Neuronal stem cell (in vitro differentiated cells): ENCODE measurements around the gene PCGF1.

Source experiments
- DNase-seq: peaks from one replicate; pipeline ENCODE4 v3.0.0-alpha.2; 2013; ENCODE audit warnings: low spot score
- H2AFZ ChIP-seq: one replicate; pipeline ENCODE4 v1.6.1; 2013; ENCODE audit warnings: mild to moderate bottlenecking, low read length, inconsistent platforms
- H2AK5ac ChIP-seq: 2 replicates; pipeline ENCODE4 v1.6.1; 2013; ENCODE audit warnings: low read depth, mild to moderate bottlenecking, inconsistent platforms, low read length, moderate library complexity, mixed read lengths
- H2BK120ac ChIP-seq: 2 replicates; pipeline ENCODE4 v1.6.1; 2013; ENCODE audit warnings: low read depth, mild to moderate bottlenecking, inconsistent platforms, low read length, moderate library complexity, mixed read lengths
- H2BK12ac ChIP-seq: one replicate; pipeline ENCODE4 v1.6.1; 2013; ENCODE audit warnings: low read length, inconsistent platforms
- H2BK15ac ChIP-seq: 2 replicates; pipeline ENCODE4 v1.6.1; 2013; ENCODE audit warnings: mild to moderate bottlenecking, low read length, inconsistent platforms, mixed read lengths
- H2BK5ac ChIP-seq: one replicate; pipeline ENCODE4 v1.6.1; 2013; ENCODE audit warnings: inconsistent platforms, mild to moderate bottlenecking, low read length, moderate library complexity
- H3K14ac ChIP-seq: one replicate; pipeline ENCODE4 v1.6.1; 2013; ENCODE audit warnings: low read length, inconsistent platforms
- H3K18ac ChIP-seq: 2 replicates; pipeline ENCODE4 v1.6.1; 2013; ENCODE audit warnings: low read length, inconsistent platforms
- H3K23ac ChIP-seq: 2 replicates; pipeline ENCODE4 v1.6.1; 2013; ENCODE audit warnings: low read depth, mild to moderate bottlenecking, mixed read lengths, low read length, inconsistent platforms; ENCODE audit not compliant: poor library complexity
- H3K27ac ChIP-seq: replicated peaks from 3 replicates; pipeline ENCODE4 v1.5.1; 2013; ENCODE audit warnings: low read length, inconsistent platforms
- H3K27me3 ChIP-seq, 3 experiments: 2 replicates each; pipeline ENCODE4 v1.6.1; 2013; ENCODE audit warnings: low read length in 3 of 3, mild to moderate bottlenecking in 2 of 3, inconsistent platforms in 1 of 3, low read depth in 1 of 3, mixed read lengths in 1 of 3, moderate library complexity in 1 of 3; ENCODE audit not compliant: control insufficient read depth in 3 of 3, insufficient read depth in 3 of 3
- H3K36me3 ChIP-seq, 2 donors: replicated peaks in 1 of 2; 2 replicates each; pipeline ENCODE4 v1.6.1; 2013; ENCODE audit warnings: low read length in 2 of 2; ENCODE audit not compliant: control insufficient read depth in 2 of 2, insufficient read depth in 2 of 2
- H3K4ac ChIP-seq: 2 replicates; pipeline ENCODE4 v1.6.1; 2013; ENCODE audit warnings: inconsistent platforms, mild to moderate bottlenecking, low read length, moderate library complexity
- H3K4me1 ChIP-seq, 2 donors: 1 replicate in 1 of 2; 2 replicates in 1 of 2; pipeline ENCODE4 v1.6.1; 2013; ENCODE audit warnings: low read length in 2 of 2, low read depth in 1 of 2; ENCODE audit not compliant: control insufficient read depth in 2 of 2, insufficient read depth in 1 of 2
- H3K4me2 ChIP-seq: one replicate; pipeline ENCODE4 v1.6.1; 2013; ENCODE audit warnings: mild to moderate bottlenecking, low read length, inconsistent platforms; ENCODE audit not compliant: insufficient read depth, poor library complexity, severe bottlenecking
- H3K4me3 ChIP-seq, 2 donors: 2 replicates each; pipeline ENCODE4 v1.5.1; 2013; ENCODE audit warnings: low read length in 2 of 2, mild to moderate bottlenecking in 2 of 2, inconsistent platforms in 1 of 2, moderate library complexity in 1 of 2
- H3K79me1 ChIP-seq: one replicate; pipeline ENCODE4 v1.6.1; 2013; ENCODE audit warnings: low read depth, mild to moderate bottlenecking, inconsistent platforms, low read length, moderate library complexity
- H3K9ac ChIP-seq: one replicate; pipeline ENCODE4 v1.6.1; 2013; ENCODE audit warnings: mild to moderate bottlenecking, low read depth, low read length, inconsistent platforms; ENCODE audit not compliant: poor library complexity
- H3K9me3 ChIP-seq, 2 donors: replicated peaks in 1 of 2; 2 replicates each; pipeline versions ENCODE3 to v1.6.1; 2013; ENCODE audit warnings: low read length in 2 of 2, mild to moderate bottlenecking in 2 of 2, inconsistent platforms in 1 of 2, low read depth in 1 of 2, mixed read lengths in 1 of 2, moderate library complexity in 1 of 2; ENCODE audit not compliant: control insufficient read depth in 2 of 2, insufficient read depth in 1 of 2
- H4K8ac ChIP-seq: one replicate; pipeline ENCODE4 v1.6.1; 2013; ENCODE audit warnings: low read depth, mild to moderate bottlenecking, inconsistent platforms, low read length, moderate library complexity
- H4K91ac ChIP-seq: one replicate; pipeline ENCODE4 v1.6.1; 2013; ENCODE audit warnings: low read length, low read depth, mild to moderate bottlenecking, inconsistent platforms; ENCODE audit not compliant: poor library complexity
- WGBS, 2 donors: extraction: QIAGEN DNeasy Blood & Tissue Kit; methylation state at CpG; one replicate each; pipeline ENCODE4 v1.1.7; 2013; ENCODE audit warnings: missing lambda C conversion rate in 2 of 2, mixed read lengths in 1 of 2; ENCODE audit not compliant: insufficient read length in 2 of 2, insufficient replicate concordance in 1 of 2; ENCODE audit errors: extremely low coverage in 2 of 2; 5-methylcytosine and 5-hydroxymethylcytosine counted together

Gene PCGF1

GRCh38 chr2:74501335-74502071 is 6.0 kb downstream of the PCGF1 start:
- H3K27ac ChIP-seq, result no peak overlapping the region
- no peak overlapping the region for H3K4me3 ChIP-seq
- H2BK15ac ChIP-seq, result no peak overlapping the region
- peaks cover 6 to 18% of the 10 kb centered on the region in 2 donors for H3K36me3 ChIP-seq
- no peak overlapping the region for H3K23ac ChIP-seq
- no peak overlapping the region for H2BK12ac ChIP-seq
- H3K27me3 ChIP-seq, result peaks cover 57 to 94% (median 78%) of the 10 kb centered on the region in 3 experiments
- H3K18ac ChIP-seq, result no peak overlapping the region
- H3K4me1 ChIP-seq, result peaks cover 19 to 21% of the 10 kb centered on the region in 2 donors
- H3K79me1 ChIP-seq, result peaks cover 3% of the 10 kb centered on the region
- no peaks in the 10 kb centered on the region for H3K9me3 ChIP-seq
- no peak overlapping the region for H3K4ac ChIP-seq
- no CpG with 5 or more reads among the region's 18 CpGs for WGBS, 2 donors
- H2AK5ac ChIP-seq, result peak overlapping the region; percentile 57
- no peak for DNase-seq
- peak overlapping the region; percentile 49 for H3K14ac ChIP-seq
- H2BK5ac ChIP-seq, result no peak overlapping the region
- H4K8ac ChIP-seq, result no peak overlapping the region
- no peak overlapping the region for H4K91ac ChIP-seq
- no peak overlapping the region for H2BK120ac ChIP-seq
- H3K4me2 ChIP-seq, result no peak overlapping the region
- H2AFZ ChIP-seq, result no peak overlapping the region
- H3K9ac ChIP-seq, result no peak overlapping the region

GRCh38 chr2:74500578-74500946 is 6.9 kb downstream of the PCGF1 start:
- Histone ChIP-seq H3K36me3 (peaks cover 2 to 11% of the 10 kb centered on the region in 2 donors), H3K9ac (no peak overlapping the region), H2AK5ac (peak overlapping the region; percentile 12), H4K91ac (no peak overlapping the region), H3K18ac (no peak overlapping the region), H2BK5ac (no peak overlapping the region), H3K4me2 (no peak overlapping the region), H2BK120ac (no peak overlapping the region), H2BK12ac (no peak overlapping the region), H3K23ac (no peak overlapping the region), H3K27ac (no peak overlapping the region), H2AFZ (no peak overlapping the region), H3K9me3 (no peaks in the 10 kb centered on the region), H3K14ac (no peak overlapping the region), H3K4ac (no peak overlapping the region), H3K4me1 (peaks cover 16 to 21% of the 10 kb centered on the region in 2 donors), H4K8ac (no peak overlapping the region), H3K27me3 (peaks cover 57 to 100% (median 83%) of the 10 kb centered on the region in 3 experiments), H3K79me1 (no peaks in the 10 kb centered on the region), H3K4me3 (no peak overlapping the region), H2BK15ac (no peak overlapping the region)
- DNase-seq, result no peak

GRCh38 chr2:74499940-74500577 is 7.4 kb downstream of the PCGF1 start:
- peaks cover 57 to 96% (median 83%) of the 10 kb centered on the region in 3 experiments for H3K27me3 ChIP-seq
- H3K9ac ChIP-seq, result peak overlapping the region; percentile 13
- no peak overlapping the region for H4K91ac ChIP-seq
- no peak for DNase-seq
- WGBS, 2 donors, result no CpG with 5 or more reads among the region's 15 CpGs
- H2BK12ac ChIP-seq, result no peak overlapping the region
- peak overlapping the region in 1 of 2 donors; percentile 41 for H3K4me3 ChIP-seq
- H2AFZ ChIP-seq, result peak overlapping the region; percentile 85
- H3K23ac ChIP-seq, result peak overlapping the region; percentile 44
- peak overlapping the region; percentile 12 for H2AK5ac ChIP-seq
- H3K9me3 ChIP-seq, result no peaks in the 10 kb centered on the region
- H3K79me1 ChIP-seq, result no peaks in the 10 kb centered on the region
- peaks cover 16 to 21% of the 10 kb centered on the region in 2 donors for H3K4me1 ChIP-seq
- H3K4ac ChIP-seq, result no peak overlapping the region
- peak overlapping the region; percentile 82 for H3K4me2 ChIP-seq
- no peak overlapping the region for H3K27ac ChIP-seq
- H2BK15ac ChIP-seq, result no peak overlapping the region
- H4K8ac ChIP-seq, result no peak overlapping the region
- H3K14ac ChIP-seq, result no peak overlapping the region
- H3K18ac ChIP-seq, result peak overlapping the region; percentile 51
- no peak overlapping the region for H2BK120ac ChIP-seq
- H3K36me3 ChIP-seq, result peaks cover 0 to 6% of the 10 kb centered on the region in 2 donors
- no peak overlapping the region for H2BK5ac ChIP-seq

GRCh38 chr2:74499267-74499939 is 8.1 kb downstream of the PCGF1 start, which contains the start of gene LBX2:
LBX2 (minus strand) TSS chr2:74499603; CDS start chr2:74499537, 66 bp downstream.
- Histone ChIP-seq H3K27ac (no peak within 1 kb of the TSS), H3K27me3 (peaks cover 57 to 90% (median 83%) of the 10 kb centered on the region in 3 experiments), H2BK120ac (peak within 1 kb of the TSS; percentile 49), H3K4me1 (peaks cover 16 to 21% of the 10 kb centered on the region in 2 donors), H3K14ac (no peak within 1 kb of the TSS), H3K9ac (peak within 1 kb of the TSS; percentile 61), H2BK12ac (no peak within 1 kb of the TSS), H2AK5ac (peak within 1 kb of the TSS; percentile 89), H3K4me2 (peak within 1 kb of the TSS; percentile 82), H2AFZ (peak within 1 kb of the TSS; percentile 85), H4K8ac (no peak within 1 kb of the TSS), H3K23ac (peak within 1 kb of the TSS; percentile 99), H3K36me3 (peaks cover 0 to 2% of the 10 kb centered on the region in 2 donors), H3K9me3 (no peaks in the 10 kb centered on the region), H2BK15ac (peak within 1 kb of the TSS; percentile 37), H3K4me3 (peak within 1 kb of the TSS; percentile 41 to 64), H3K4ac (no peak within 1 kb of the TSS), H3K18ac (peak within 1 kb of the TSS; percentile 83), H2BK5ac (no peak within 1 kb of the TSS), H4K91ac (peak within 1 kb of the TSS; percentile 28), H3K79me1 (no peaks in the 10 kb centered on the region)
- WGBS, 2 donors, result no CpG with 5 or more reads among the region's 65 CpGs
- no peak for DNase-seq
